Hematopoietic multipotent progenitor cell treated with erythropoietin and hydrocortisone succinate and interleukin-3 and kit ligand, for 15 days (in vitro differentiated cells): ENCODE measurements around the gene KAT2B.

Experiments used
- DNase-seq: peaks from one replicate; pipeline ENCODE4 v3.0.0-alpha.2; 2015; ENCODE audit warnings: low spot score

The KAT2B gene

GRCh38 chr3:20096135-20096685 is 56.0 kb downstream of the KAT2B start:
- DNase-seq, result no peak

GRCh38 chr3:20097015-20097414 is 56.8 kb downstream of the KAT2B start:
- DNase-seq, result no peak

- DNase-seq, result no peak
Observed at GRCh38 chr3:20099060-20099459, 58.8 kb downstream of the KAT2B start.

GRCh38 chr3:20100151-20100550 is 59.9 kb downstream of the KAT2B start:
- no peak for DNase-seq

DNA sequence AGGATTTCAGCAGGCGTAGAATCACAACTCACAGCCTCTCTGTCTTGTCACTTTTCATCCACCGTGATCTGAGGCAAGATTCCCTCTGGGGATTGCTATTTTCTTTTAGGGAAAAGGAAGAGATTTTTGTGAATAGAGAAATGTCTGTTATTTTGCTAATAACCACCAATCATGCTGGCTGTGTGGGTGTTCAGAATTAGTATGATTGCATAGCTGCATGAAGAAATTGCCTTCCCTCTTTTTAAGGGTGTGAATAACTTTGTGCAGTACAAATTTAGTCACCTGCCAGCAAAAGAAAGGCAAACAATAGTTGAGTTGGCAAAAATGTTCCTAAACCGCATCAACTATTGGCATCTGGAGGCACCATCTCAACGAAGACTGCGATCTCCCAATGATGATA is 60.8 kb downstream of the KAT2B start:
- no peak for DNase-seq

DNA sequence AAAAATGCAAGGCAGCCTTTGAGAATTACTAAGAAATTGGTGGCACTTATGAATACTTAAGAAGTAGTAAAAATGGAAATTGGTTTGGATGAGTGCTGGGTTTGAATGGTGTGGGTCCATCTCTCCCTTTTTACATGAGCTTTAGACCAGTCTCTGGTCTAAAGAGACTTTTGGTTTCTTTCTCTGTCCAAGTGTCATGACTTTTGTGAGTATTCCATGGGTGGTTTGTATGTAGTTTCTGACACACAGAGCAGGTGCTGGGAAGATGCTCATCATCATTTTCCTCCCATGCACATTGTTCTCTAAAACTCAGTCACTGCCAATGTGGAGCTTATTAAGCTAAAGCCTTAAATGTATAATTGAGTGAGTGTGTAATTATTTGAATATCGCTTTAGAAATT is 63.5 kb downstream of the KAT2B start:
- no peak for DNase-seq

- no peak for DNase-seq
Observed at GRCh38 chr3:20104167-20104661, 64.0 kb downstream of the KAT2B start.

DNA sequence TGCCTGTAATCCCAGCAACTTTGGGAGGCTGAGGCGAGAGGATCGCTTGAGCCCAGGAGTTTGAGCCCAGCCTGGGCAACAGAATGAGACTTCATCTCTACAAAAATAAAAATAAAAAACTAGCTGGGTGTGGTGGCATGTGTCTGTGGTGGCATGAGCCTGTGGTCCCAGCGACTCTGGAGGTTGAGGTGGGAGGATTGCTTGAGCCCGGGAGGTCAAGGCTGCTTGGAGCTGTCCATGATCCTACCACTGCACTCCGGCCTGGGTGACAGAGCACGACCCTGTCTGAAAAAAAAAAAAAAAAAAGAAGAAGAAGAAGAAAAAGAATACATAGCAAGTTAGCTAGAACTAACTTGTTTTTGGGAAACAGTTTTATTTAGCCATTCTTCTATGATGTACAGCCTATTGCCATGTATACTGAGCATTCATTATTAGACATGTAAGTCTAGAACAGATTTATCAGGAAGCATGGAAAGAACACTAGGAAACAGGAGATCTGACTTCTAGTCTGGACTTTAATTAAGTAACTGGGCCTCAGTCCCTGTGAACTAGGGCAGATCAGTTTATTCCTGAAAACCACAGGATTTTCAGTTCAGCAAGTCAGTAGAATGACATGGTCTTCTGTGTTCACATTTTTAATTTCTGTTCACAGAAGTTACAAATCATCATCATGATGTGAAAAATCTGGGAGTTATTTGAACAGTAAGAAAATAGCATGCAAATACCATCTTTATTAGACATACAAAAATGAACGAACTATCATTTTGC is 65.5 kb downstream of the KAT2B start:
- no peak for DNase-seq

GRCh38 chr3:20107722-20108121 is 67.5 kb downstream of the KAT2B start:
- no peak for DNase-seq

- no peak for DNase-seq
Observed at GRCh38 chr3:20108869-20109268, 68.6 kb downstream of the KAT2B start.

- DNase-seq, result no peak
Observed at GRCh38 chr3:20110826-20111225, 70.6 kb downstream of the KAT2B start.

- DNase-seq, result no peak
Observed at GRCh38 chr3:20111836-20112235, 71.6 kb downstream of the KAT2B start.

- no peak for DNase-seq
Observed at GRCh38 chr3:20121088-20121487, 80.8 kb downstream of the KAT2B start.

DNA sequence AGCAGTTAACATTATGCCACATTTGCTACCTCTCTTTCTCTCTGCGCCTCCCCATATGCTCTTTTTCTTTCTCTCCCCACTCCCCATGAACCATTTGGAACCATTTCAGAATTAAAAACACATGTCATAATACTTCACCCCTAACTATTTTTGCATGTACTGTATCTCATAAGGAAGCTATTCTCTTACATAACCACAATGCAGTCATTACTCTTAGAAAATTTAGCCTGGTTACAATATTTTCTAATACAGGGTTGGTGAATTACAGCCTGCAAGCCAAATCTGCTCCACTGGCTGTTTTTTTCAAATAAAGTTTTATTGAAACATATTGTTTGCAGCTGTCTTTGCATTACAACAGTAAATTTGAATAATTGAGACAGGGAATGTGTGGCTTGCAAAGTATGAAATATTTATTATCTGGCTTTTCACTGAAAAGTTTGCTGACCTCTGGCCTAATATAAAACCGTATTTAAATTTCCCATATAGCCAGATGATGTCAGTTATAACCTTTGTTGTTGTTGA is 82.9 kb downstream of the KAT2B start:
- DNase-seq, result no peak

DNA sequence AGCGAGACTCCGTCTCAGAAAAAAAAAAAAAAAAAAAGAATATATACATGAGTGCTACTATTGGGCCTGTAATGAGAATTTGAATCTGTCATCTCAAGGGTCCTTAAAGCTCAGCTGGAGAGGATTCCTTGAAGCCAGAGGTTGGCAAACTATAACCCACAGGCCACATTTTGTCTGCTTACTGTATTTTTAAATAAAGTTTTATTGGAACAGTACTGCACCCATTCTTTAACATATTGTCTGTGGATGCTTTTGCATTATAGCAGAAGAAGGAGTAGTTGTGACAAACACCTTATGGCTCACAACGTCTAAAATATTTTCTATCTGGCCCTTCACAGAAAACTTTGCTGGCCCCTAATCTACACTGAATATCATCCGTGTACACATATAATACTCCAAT is 85.0 kb downstream of the KAT2B start:
- no peak for DNase-seq

DNA sequence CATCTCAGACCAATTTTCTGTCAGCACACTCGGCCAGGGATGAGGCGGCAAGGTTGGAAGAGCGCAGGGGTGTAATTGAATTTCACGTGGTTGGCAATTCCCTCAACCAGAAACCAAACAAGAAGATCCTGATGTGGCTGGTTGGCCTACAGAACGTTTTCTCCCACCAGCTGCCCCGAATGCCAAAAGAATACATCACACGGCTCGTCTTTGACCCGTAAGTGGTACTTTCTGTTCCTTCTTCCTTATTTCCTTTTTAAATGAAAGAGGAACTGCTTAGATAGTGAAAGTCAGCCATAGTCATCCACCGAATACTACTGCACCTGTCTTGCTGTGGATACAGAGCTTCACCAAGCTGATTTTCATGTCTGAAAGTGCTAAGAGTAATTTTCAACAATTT is 85.7 kb downstream of the KAT2B start:
- no peak for DNase-seq

DNA sequence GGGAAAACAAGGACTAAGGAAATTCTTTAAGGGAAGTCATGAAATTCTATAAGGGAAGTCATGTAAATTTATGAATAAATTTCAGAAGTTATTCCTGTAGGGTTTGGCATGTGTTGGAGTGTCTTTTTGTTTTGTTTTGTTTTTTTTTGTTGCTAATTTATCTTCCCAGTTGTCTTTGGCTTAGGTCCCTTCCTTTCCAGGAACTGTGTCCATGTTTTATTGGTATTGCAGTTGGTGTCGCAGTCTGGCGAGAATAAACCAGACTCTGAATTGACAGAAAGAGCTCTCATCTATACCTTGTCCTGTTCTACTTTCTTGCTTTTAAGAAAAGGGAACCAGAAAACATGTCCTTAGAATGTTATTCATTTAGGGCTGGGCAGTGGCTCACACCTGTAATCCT is 88.1 kb downstream of the KAT2B start:
- DNase-seq, result no peak

- DNase-seq, result no peak
Observed at GRCh38 chr3:20130106-20130505, 89.9 kb downstream of the KAT2B start.

GRCh38 chr3:20136231-20136630 is 96.0 kb downstream of the KAT2B start:
- no peak for DNase-seq

DNA sequence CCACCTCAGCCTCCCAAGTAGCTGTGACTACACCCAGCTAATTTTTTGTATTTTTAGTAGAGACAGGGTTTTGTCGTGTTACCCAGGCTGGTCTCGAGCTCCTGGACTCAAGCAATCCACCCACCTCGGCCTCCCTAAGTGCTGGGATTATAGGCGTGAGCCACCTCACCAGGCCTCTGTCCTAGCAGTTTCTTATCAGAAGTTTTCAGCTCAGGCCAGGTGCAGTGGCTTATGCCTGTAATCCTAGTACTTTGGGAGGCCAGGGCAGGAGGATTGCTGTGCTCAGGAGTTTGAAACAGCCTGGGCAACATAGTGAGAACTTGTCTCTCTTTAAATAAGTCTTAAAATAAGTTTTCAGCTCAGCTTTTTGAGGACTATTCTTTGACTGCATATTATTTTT is 97.4 kb downstream of the KAT2B start:
- no peak for DNase-seq

DNA sequence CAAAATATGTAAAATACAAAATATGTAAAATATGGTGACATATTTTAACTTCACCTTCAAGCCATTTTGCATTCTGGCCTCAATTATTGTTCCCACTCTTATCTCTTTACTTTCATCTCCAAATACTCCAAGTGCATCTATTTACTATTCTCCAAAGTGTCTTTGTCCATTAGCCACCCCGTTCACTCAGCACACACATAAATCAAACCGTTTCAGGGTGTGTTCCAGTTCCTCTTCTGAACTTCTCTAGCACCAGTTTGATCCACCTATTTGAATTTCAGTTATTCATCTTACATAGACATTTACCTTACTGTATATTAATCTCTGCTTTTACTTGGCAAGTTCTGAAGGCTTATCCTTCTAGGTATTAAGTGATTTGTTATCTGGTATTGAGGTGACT is 100.6 kb downstream of the KAT2B start:
- DNase-seq, result no peak

GRCh38 chr3:20141316-20141715 is 101.1 kb downstream of the KAT2B start:
- no peak for DNase-seq

- DNase-seq, result no peak
Observed at GRCh38 chr3:20141851-20142250, 101.6 kb downstream of the KAT2B start.

- no peak for DNase-seq
Observed at GRCh38 chr3:20142517-20142916, 102.3 kb downstream of the KAT2B start.
